GM12864 (cell line): ENCODE measurements around the gene SMIM20.

Experiments
- DNase-seq: peaks from one replicate; pipeline ENCODE4 v3.0.0-alpha.2; 2011; ENCODE audit warnings: low read depth
- H3K4me3 ChIP-seq: 2 replicates; pipeline ENCODE4 v1.5.1; 2011; ENCODE audit warnings: mild to moderate bottlenecking, low read depth, low read length, control low read depth
- CTCF ChIP-seq: IDR thresholded peaks from 2 replicates; pipeline ENCODE4 v1.5.1; 2011; ENCODE audit warnings: low read depth, mild to moderate bottlenecking, moderate library complexity, low read length, control low read depth, inconsistent platforms; ENCODE audit errors: missing control alignments

Gene SMIM20

GRCh38 chr4:25882226-25882625 lies 31.8 kb upstream of the SMIM20 start:
- no peak for TF ChIP-seq CTCF
- DNase-seq: no peak
- no peak overlapping the region for H3K4me3 ChIP-seq

GRCh38 chr4:25883565-25883964 lies 30.5 kb upstream of the SMIM20 start:
- DNase-seq: no peak
- no peak for TF ChIP-seq CTCF
- no peak overlapping the region for H3K4me3 ChIP-seq

DNA sequence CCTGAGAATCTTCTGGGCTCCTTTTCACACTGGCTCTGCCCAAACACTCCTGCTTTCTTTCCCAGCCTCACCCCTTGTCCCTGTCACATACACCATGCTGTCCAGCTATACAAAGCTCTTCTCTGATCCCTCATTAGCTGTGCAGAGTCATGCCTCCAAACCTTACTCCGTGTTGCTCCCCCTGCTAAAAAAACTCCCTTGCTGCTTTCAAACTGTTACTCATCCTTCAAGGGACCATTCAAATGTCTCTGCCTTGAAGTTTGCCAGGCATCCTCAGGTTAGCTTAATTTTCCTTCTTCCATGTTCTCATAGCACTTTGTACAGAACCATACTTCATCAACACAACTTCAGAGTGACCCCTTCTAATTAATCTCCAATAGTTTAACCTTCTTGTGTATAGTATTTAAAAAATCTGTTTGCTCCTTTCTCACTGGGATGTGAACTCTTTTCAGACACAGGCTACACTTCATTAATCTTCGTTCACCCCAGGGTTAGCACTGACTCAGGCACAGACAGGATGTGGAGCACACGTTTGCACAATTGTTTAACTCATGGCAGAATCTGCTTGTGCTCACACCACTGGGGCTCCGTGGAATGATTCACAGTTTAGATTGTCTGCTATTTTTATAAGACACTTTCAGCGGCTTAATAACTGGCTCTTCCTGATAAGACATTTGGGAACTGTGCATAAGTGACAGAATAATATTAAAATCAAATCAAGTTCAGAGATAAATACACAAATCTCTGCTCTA lies 29.8 kb upstream of the SMIM20 start:
- no peak overlapping the region for H3K4me3 ChIP-seq
- DNase-seq: no peak
- TF ChIP-seq CTCF: no peak

- TF ChIP-seq CTCF: no peak
- no peak overlapping the region for H3K4me3 ChIP-seq
- no peak for DNase-seq
These were observed 25.2 kb upstream of the SMIM20 start for GRCh38 chr4:25888781-25889180.

GRCh38 chr4:25889589-25890503 lies 24.2 kb upstream of the SMIM20 start:
- no peak for DNase-seq
- no peak overlapping the region for H3K4me3 ChIP-seq
- no peak for TF ChIP-seq CTCF

- no peak for TF ChIP-seq CTCF
- DNase-seq: no peak
- H3K4me3 ChIP-seq: no peak overlapping the region
These were observed 23.2 kb upstream of the SMIM20 start for GRCh38 chr4:25890571-25891485.
